HEK293T (cell line): ENCODE results near the gene DIAPH3.

Experiments
- CTCF ChIA-PET: fragments of 350-600 bp; formaldehyde crosslinking; extraction: SDS; loops from one replicate; lab custom pipeline; 2021; ENCODE audit warnings: antibody characterized with exemption, inconsistent platforms; lab: Yijun Ruan, JAX
- POLR2A ChIA-PET: fragments of 350-600 bp; formaldehyde crosslinking; extraction: SDS; loops from one replicate; lab custom pipeline; 2020; ENCODE audit warnings: antibody characterized with exemption, inconsistent platforms; lab: Yijun Ruan, JAX
- DNase-seq: peaks from one replicate; pipeline ENCODE4 v3.0.0; 2012; ENCODE audit warnings: mixed read lengths; ENCODE audit errors: extremely low spot score
- ARNT ChIP-seq: fragments of 450-650 bp; IDR thresholded peaks from 2 replicates; pipeline ENCODE4 v1.6.1; 2017; ENCODE audit warnings: mild to moderate bottlenecking
- BHLHE40 ChIP-seq: fragments of 450-650 bp; IDR thresholded peaks from 2 replicates; pipeline ENCODE4 v1.6.1; 2016; ENCODE audit warnings: mild to moderate bottlenecking, moderate library complexity, borderline replicate concordance
- CTBP1 ChIP-seq: fragments of 450-650 bp; IDR thresholded peaks from 2 replicates; pipeline ENCODE4 v1.6.1; 2016; ENCODE audit warnings: borderline replicate concordance
- ELF4 ChIP-seq: fragments of 450-650 bp; IDR thresholded peaks from 2 replicates; pipeline ENCODE4 v1.6.1; 2017; ENCODE audit warnings: antibody characterized with exemption
- FOXA1 ChIP-seq: fragments of 450-650 bp; IDR thresholded peaks from 2 replicates; pipeline ENCODE4 v1.6.1; 2016; ENCODE audit warnings: mild to moderate bottlenecking
- FOXK2 ChIP-seq: fragments of 450-650 bp; IDR thresholded peaks from 2 replicates; pipeline ENCODE4 v1.6.1; 2016; ENCODE audit warnings: mild to moderate bottlenecking
- FOXM1 ChIP-seq: fragments of 450-650 bp; IDR thresholded peaks from 2 replicates; pipeline ENCODE4 v1.6.1; 2017; ENCODE audit warnings: mild to moderate bottlenecking, borderline replicate concordance
- HDGF ChIP-seq: fragments of 450-650 bp; IDR thresholded peaks from 2 replicates; pipeline ENCODE4 v1.6.1; 2017; ENCODE audit warnings: antibody characterized with exemption, borderline replicate concordance
- L3MBTL2 ChIP-seq: fragments of 450-650 bp; conservative IDR thresholded peaks from 2 replicates; pipeline ENCODE4 v1.6.1; 2016; ENCODE audit warnings: mild to moderate bottlenecking
- LEF1 ChIP-seq: fragments of 450-650 bp; IDR thresholded peaks from 2 replicates; pipeline ENCODE4 v1.6.1; 2017; ENCODE audit warnings: mild to moderate bottlenecking, borderline replicate concordance
- NFRKB ChIP-seq: fragments of 450-650 bp; IDR thresholded peaks from 2 replicates; pipeline ENCODE4 v1.6.1; 2016; ENCODE audit warnings: mild to moderate bottlenecking, moderate library complexity
- PKNOX1 ChIP-seq: fragments of 450-650 bp; IDR thresholded peaks from 2 replicates; pipeline ENCODE4 v1.6.1; 2016
- SP1 ChIP-seq: fragments of 450-650 bp; IDR thresholded peaks from 2 replicates; pipeline ENCODE4 v1.6.1; 2017
- SUZ12 ChIP-seq: fragments of 450-650 bp; IDR thresholded peaks from 2 replicates; pipeline ENCODE4 v1.6.1; 2016; ENCODE audit warnings: mild to moderate bottlenecking
- TARDBP ChIP-seq: fragments of 450-650 bp; IDR thresholded peaks from 2 replicates; pipeline ENCODE4 v1.6.1; 2016
- ZNF384 ChIP-seq: fragments of 450-650 bp; IDR thresholded peaks from 2 replicates; pipeline ENCODE4 v1.6.1; 2016

Gene DIAPH3

GRCh38 chr13:59738921-59739320 is 424.8 kb downstream of the DIAPH3 start:
- ChIA-PET CTCF (no interaction called here), POLR2A (no interaction called here)
- DNase-seq, result no peak
- no peak for TF ChIP-seq PKNOX1
- TF ChIP-seq FOXK2, result no peak
- no peak for TF ChIP-seq FOXM1
- no peak for TF ChIP-seq LEF1
- no peak for TF ChIP-seq SP1
- TF ChIP-seq ELF4, result no peak
- TF ChIP-seq ARNT, result no peak
- TF ChIP-seq L3MBTL2, result no peak
- TF ChIP-seq FOXA1, result no peak
- TF ChIP-seq HDGF, result no peak
- TF ChIP-seq BHLHE40, result no peak
- no peak for TF ChIP-seq TARDBP
- TF ChIP-seq SUZ12, result no peak
- TF ChIP-seq NFRKB, result no peak
- no peak for TF ChIP-seq ZNF384

DNA sequence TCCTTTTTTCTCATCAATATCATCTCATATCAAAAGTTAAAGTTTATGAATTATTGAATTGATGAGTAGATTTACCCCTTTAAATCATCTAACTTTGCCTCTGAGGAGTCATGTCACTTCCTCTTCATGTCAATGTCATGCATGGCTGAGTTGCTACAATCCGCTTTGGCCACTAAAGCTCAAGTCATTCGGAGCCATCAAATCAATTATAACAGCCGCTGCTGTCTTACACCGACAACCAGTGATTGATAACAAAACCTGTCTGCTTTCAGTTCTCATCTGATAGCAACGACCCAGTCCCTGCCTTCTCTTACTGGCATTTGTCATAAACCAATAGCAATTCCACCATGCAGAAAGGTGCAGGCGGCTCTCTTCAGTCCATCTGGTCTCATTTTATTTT is 429.3 kb downstream of the DIAPH3 start:
- ChIA-PET POLR2A (no interaction called here), CTCF (no interaction called here)
- TF ChIP-seq TARDBP (no peak), PKNOX1 (peak; percentile 13; the same call in 1 of the 2 replicates)
- DNase-seq, result no peak

GRCh38 chr13:59733744-59734143 is 430.0 kb downstream of the DIAPH3 start:
- ChIA-PET POLR2A (no interaction called here), CTCF (no interaction called here)
- no peak for DNase-seq
- TF ChIP-seq SP1, result no peak
- TF ChIP-seq BHLHE40, result no peak
- no peak for TF ChIP-seq CTBP1
- TF ChIP-seq NFRKB, result no peak
- TF ChIP-seq ZNF384, result no peak
- TF ChIP-seq TARDBP, result no peak
- no peak for TF ChIP-seq FOXA1
- no peak for TF ChIP-seq FOXM1

GRCh38 chr13:59730026-59730425 is 433.7 kb downstream of the DIAPH3 start:
- ChIA-PET POLR2A (interaction anchor here (0.6 kb wide), 1 partner anchor 16 kb away, joined by 3 read pairs; no protein-coding TSS in a partner anchor), CTCF (no interaction called here)

DNA sequence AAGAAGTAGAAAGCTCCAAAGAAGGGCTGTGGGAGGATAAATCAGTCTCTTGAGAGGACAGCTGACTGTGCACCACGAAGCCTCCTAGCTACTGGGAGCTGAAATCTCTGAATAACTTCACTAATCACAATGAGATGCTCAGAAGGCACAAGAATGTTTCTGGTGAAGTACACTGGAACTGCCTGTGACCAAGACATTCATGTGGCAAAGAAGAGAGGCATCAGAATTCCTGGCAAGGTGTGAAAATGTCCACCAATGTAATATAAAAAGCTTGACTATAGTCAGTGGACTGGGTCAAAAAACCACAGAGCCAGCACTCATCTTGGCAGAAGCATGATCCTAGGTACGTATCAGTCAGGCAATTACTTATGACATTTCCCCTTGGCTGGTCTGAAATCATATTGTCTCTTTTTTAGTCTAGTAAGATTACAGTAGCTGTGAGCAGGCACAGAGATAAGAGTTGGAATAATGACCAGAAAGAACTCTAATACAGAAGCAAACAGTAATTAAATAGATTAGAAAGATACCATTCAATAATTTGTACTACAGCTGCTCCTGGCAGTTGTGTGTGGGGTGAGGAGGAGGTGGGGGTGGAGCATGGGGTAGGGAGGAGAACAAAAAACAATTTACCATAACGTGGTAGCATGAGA is 434.7 kb downstream of the DIAPH3 start:
- ChIA-PET POLR2A (no interaction called here), CTCF (no interaction called here)
- DNase-seq, result no peak
- TF ChIP-seq TARDBP, result no peak
- TF ChIP-seq NFRKB, result no peak
- TF ChIP-seq ELF4, result no peak
- no peak for TF ChIP-seq L3MBTL2
- TF ChIP-seq FOXA1, result no peak
- no peak for TF ChIP-seq ARNT

More at GRCh38 chr13:59730026-59730425, 433.7 kb downstream of the DIAPH3 start:
- DNase-seq, result no peak
- no peak for TF ChIP-seq FOXK2
- no peak for TF ChIP-seq ZNF384
- TF ChIP-seq CTBP1, result no peak
- no peak for TF ChIP-seq LEF1
- no peak for TF ChIP-seq BHLHE40
- TF ChIP-seq SP1, result no peak
- no peak for TF ChIP-seq PKNOX1
- no peak for TF ChIP-seq HDGF
- no peak for TF ChIP-seq ARNT
- no peak for TF ChIP-seq NFRKB
- no peak for TF ChIP-seq TARDBP
- TF ChIP-seq SUZ12, result no peak
- TF ChIP-seq FOXA1, result no peak
- TF ChIP-seq FOXM1, result no peak
- TF ChIP-seq L3MBTL2, result no peak
- TF ChIP-seq ELF4, result no peak

DNA sequence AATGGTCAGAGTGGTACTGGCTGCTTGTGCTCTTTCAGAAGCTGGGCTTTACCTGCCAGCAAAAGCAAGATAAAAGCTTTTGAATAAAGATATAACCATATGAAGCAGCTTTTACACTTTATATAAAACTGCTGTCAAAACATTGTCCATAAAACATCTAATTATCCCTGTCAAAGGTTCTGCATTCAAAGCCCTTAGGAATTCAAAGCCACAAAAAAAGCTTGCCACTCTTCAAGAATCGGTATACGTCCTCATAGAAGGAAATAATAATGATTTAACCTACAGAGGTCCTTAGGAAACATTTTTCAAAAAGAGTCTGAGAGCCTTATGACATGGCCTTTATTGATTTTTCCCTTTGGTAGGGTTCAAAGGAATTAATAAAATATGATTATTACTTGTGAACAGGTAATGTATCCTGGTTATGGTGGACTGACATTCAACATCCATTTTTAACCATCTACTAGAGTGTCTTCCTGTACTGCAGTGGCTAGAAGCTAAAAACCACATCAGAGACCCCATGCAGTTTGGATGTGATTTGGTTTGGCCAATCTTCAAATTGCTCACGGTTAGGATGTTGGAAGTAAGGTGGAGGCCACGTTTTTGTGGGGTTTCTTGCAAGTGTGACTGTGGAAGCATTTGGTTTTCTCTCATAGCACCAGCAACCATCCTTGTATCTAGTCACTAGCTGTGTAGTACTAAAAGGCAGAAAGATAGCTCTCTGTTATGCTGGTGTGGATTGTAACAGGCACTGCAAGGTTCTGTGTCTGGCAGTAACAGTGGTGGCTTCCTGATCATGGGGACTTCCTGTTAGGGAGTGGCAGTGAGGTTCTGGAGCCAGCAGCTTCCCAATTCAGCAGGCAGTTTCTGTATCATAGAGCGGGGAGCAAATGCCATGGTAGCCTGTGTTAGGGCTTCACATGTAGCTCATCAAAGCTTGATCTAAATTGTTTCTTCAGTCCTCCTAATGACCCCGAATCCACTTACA is 441.5 kb downstream of the DIAPH3 start:
- no peak for DNase-seq
- POLR2A ChIA-PET, result no interaction called here

More for the DNA sequence above, 441.5 kb downstream of the DIAPH3 start:
- CTCF ChIA-PET, result no interaction called here
- TF ChIP-seq FOXM1 (no peak), ARNT (no peak), SUZ12 (no peak), SP1 (no peak), FOXA1 (no peak), NFRKB (no peak), LEF1 (no peak), TARDBP (no peak), PKNOX1 (no peak), BHLHE40 (no peak), HDGF (no peak), ZNF384 (no peak)
